ENCODE measurements around the gene MAGI2.
"Not testable (repeated sequence)": the region's sequence is repeated elsewhere in the genome, so short reads cannot be mapped to it uniquely, and the experiment has no call there.

Gene MAGI2

DNA sequence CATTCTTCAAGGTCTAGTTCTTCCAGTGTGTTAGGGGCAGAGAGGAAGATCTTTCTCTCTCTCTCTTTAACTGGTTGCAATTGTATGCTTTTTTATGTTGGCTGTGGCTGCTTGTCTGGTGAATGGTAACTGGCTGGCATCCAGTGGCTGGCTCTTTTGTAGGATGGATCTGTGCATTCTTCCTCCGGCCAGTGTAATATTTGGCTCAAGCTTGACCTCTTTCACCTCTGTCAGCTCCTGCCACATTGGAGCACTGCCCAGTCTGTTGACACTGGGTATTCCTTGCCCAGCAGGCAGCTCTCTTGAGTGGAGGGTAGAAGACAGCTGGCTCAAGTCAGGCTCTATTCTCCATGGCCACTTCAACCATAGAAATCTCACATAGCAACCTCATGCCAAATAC is 1126.6 kb downstream of the MAGI2 start:
- H3K9me3 ChIP-seq (ENCODE audit: insufficient read depth, low read length, severe bottlenecking), result no peaks in the 10 kb centered on the region
- no peak for DNase-seq
- no peaks in the 10 kb centered on the region for H3K4me1 ChIP-seq (ENCODE audit: insufficient read depth, low read length)
- H3K36me3 ChIP-seq (ENCODE audit: insufficient read depth, low read length), result no peaks in the 10 kb centered on the region
- TF ChIP-seq, protein P1, sequence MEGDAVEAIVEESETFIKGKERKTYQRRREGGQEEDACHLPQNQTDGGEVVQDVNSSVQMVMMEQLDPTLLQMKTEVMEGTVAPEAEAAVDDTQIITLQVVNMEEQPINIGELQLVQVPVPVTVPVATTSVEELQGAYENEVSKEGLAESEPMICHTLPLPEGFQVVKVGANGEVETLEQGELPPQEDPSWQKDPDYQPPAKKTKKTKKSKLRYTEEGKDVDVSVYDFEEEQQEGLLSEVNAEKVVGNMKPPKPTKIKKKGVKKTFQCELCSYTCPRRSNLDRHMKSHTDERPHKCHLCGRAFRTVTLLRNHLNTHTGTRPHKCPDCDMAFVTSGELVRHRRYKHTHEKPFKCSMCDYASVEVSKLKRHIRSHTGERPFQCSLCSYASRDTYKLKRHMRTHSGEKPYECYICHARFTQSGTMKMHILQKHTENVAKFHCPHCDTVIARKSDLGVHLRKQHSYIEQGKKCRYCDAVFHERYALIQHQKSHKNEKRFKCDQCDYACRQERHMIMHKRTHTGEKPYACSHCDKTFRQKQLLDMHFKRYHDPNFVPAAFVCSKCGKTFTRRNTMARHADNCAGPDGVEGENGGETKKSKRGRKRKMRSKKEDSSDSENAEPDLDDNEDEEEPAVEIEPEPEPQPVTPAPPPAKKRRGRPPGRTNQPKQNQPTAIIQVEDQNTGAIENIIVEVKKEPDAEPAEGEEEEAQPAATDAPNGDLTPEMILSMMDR (IDR thresholded peaks at IDR 0.05; ENCODE audit: borderline replicate concordance, extremely low read depth, low read length, poor library complexity, severe bottlenecking), result no peak
- TF ChIP-seq EZH2 (IDR thresholded peaks at IDR 0.05; ENCODE audit: borderline replicate concordance, low read depth, low read length, severe bottlenecking), result no peak
- H3K79me2 ChIP-seq (ENCODE audit: insufficient read depth, low read length), result no peaks in the 10 kb centered on the region
- no peak overlapping the region for H3K4me3 ChIP-seq (ENCODE audit: low read depth in 1 of 2, low read length in 2 of 2)
- H3K4me2 ChIP-seq (ENCODE audit: insufficient read depth, low read length), result no peak overlapping the region
- H2AFZ ChIP-seq (ENCODE audit: low read depth, low read length), result no peak overlapping the region
- H3K27me3 ChIP-seq (ENCODE audit: insufficient read depth, low read length, poor library complexity), result no peaks in the 10 kb centered on the region
- H4K20me1 ChIP-seq (ENCODE audit: insufficient read depth, low read length), result no peaks in the 10 kb centered on the region
- no peak for ATAC-seq (ENCODE audit: insufficient read depth, low read depth)
- H3K27ac ChIP-seq (ENCODE audit: low read length), result no peak overlapping the region
- no peak overlapping the region for H3K9ac ChIP-seq (ENCODE audit: low read depth, low read length)

DNA sequence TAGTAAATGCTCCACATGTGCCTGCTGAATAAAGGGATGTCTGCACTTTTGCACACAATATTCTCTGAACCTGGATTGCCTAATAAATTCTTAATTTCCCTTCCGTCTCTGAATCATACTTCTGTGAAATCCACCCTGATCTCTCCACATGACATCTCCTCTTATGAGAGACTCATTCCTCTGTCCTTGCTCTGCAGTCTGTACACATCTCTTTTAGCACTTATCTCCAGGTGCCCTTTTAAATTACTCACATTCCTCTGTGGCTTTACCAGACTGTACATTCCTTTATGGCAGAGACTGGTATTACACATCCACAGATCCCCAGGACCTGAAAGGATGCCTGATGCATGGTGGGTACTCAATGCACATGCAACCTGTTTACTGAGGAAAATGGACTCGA is 1127.3 kb downstream of the MAGI2 start:
- no peak overlapping the region for H3K4me3 ChIP-seq (ENCODE audit: low read depth in 1 of 2, low read length in 2 of 2)
- TF ChIP-seq EZH2 (IDR thresholded peaks at IDR 0.05; ENCODE audit: borderline replicate concordance, low read depth, low read length, severe bottlenecking), result no peak
- TF ChIP-seq, protein P1 (IDR thresholded peaks at IDR 0.05; ENCODE audit: borderline replicate concordance, extremely low read depth, low read length, poor library complexity, severe bottlenecking), result no peak
- no peaks in the 10 kb centered on the region for H3K4me1 ChIP-seq (ENCODE audit: insufficient read depth, low read length)
- DNase-seq (no peak), ATAC-seq (ENCODE audit: insufficient read depth, low read depth) (no peak)
- no peaks in the 10 kb centered on the region for H3K36me3 ChIP-seq (ENCODE audit: insufficient read depth, low read length)
- no peak overlapping the region for H3K4me2 ChIP-seq (ENCODE audit: insufficient read depth, low read length)
- H3K27me3 ChIP-seq (ENCODE audit: insufficient read depth, low read length, poor library complexity), result no peaks in the 10 kb centered on the region
- no peaks in the 10 kb centered on the region for H3K9me3 ChIP-seq (ENCODE audit: insufficient read depth, low read length, severe bottlenecking)
- no peak overlapping the region for H3K27ac ChIP-seq (ENCODE audit: low read length)
- H4K20me1 ChIP-seq (ENCODE audit: insufficient read depth, low read length), result no peaks in the 10 kb centered on the region
- no peak overlapping the region for H3K9ac ChIP-seq (ENCODE audit: low read depth, low read length)
- no peak overlapping the region for H2AFZ ChIP-seq (ENCODE audit: low read depth, low read length)
- H3K79me2 ChIP-seq (ENCODE audit: insufficient read depth, low read length), result no peaks in the 10 kb centered on the region

DNA sequence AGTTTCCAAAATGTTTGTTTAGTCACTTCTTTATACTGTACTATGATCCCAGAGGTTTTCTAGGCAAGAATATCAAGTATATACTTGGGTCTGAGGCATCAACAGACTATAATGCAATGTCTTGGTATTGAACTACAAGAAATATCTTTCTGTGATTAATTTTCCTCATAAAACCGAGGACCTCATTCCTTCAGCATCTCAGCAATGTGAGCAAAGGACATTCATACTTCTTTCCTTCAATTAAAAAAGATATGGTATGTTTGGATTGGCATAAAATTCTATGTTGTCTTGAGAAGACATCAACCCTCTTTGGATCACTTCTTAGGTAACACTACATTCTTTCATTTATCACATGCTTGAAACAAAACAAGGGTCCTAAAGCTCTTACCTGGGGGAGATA is 1130.3 kb downstream of the MAGI2 start:
- no peaks in the 10 kb centered on the region for H3K79me2 ChIP-seq (ENCODE audit: insufficient read depth, low read length)
- no peak overlapping the region for H2AFZ ChIP-seq (ENCODE audit: low read depth, low read length)
- DNase-seq, result no peak
- no peak overlapping the region for H3K4me3 ChIP-seq (ENCODE audit: low read depth in 1 of 2, low read length in 2 of 2)
- no peaks in the 10 kb centered on the region for H3K9me3 ChIP-seq (ENCODE audit: insufficient read depth, low read length, severe bottlenecking)
- TF ChIP-seq EZH2 (IDR thresholded peaks at IDR 0.05; ENCODE audit: borderline replicate concordance, low read depth, low read length, severe bottlenecking), result no peak
- no peak overlapping the region for H3K27ac ChIP-seq (ENCODE audit: low read length)
- no peak overlapping the region for H3K9ac ChIP-seq (ENCODE audit: low read depth, low read length)
- no peaks in the 10 kb centered on the region for H3K36me3 ChIP-seq (ENCODE audit: insufficient read depth, low read length)
- ATAC-seq (ENCODE audit: insufficient read depth, low read depth), result no peak
- H4K20me1 ChIP-seq (ENCODE audit: insufficient read depth, low read length), result no peaks in the 10 kb centered on the region
- no peak overlapping the region for H3K4me2 ChIP-seq (ENCODE audit: insufficient read depth, low read length)
- H3K4me1 ChIP-seq (ENCODE audit: insufficient read depth, low read length), result no peaks in the 10 kb centered on the region
- no peaks in the 10 kb centered on the region for H3K27me3 ChIP-seq (ENCODE audit: insufficient read depth, low read length, poor library complexity)

DNA sequence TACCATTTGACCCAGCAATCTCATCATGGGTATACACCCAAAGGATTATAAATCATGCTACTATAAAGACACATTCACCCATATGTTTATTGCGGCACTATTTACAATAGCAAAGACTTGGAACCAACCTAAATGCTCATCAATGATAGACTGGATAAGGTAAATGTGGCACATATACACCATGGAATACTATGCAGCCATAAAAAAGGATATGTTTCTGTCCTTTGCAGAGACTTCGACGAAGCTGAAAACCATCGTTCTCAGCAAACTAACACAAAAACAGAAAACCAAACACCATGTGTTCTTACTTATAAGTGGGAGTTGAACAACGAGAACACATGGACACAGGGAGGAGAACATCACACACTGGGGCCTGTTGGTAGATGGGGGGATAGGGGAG is 1131.2 kb downstream of the MAGI2 start:
- DNase-seq; H4K20me1 ChIP-seq (ENCODE audit: insufficient read depth, low read length); ATAC-seq (ENCODE audit: insufficient read depth, low read depth); H3K36me3 ChIP-seq (ENCODE audit: insufficient read depth, low read length); H3K27me3 ChIP-seq (ENCODE audit: insufficient read depth, low read length, poor library complexity); H3K4me1 ChIP-seq (ENCODE audit: insufficient read depth, low read length); H2AFZ ChIP-seq (ENCODE audit: low read depth, low read length); H3K4me2 ChIP-seq (ENCODE audit: insufficient read depth, low read length); H3K4me3 ChIP-seq (ENCODE audit: low read depth in 1 of 2, low read length in 2 of 2); H3K79me2 ChIP-seq (ENCODE audit: insufficient read depth, low read length); H3K27ac ChIP-seq (ENCODE audit: low read length); H3K9me3 ChIP-seq (ENCODE audit: insufficient read depth, low read length, severe bottlenecking); H3K9ac ChIP-seq (ENCODE audit: low read depth, low read length): not testable (repeated sequence)

All from DND-41 (cell line).